ENCODE data around the gene PPFIA2. TPM values are rescaled to one million over a fixed set of nuclear protein-coding genes. Genes with fewer than 3 reads are reported as not detected.

The PPFIA2 gene
- total and polyA plus RNA-seq, 7 donors, result 0.04 to 1.2 (median 0.25) TPM

DNA sequence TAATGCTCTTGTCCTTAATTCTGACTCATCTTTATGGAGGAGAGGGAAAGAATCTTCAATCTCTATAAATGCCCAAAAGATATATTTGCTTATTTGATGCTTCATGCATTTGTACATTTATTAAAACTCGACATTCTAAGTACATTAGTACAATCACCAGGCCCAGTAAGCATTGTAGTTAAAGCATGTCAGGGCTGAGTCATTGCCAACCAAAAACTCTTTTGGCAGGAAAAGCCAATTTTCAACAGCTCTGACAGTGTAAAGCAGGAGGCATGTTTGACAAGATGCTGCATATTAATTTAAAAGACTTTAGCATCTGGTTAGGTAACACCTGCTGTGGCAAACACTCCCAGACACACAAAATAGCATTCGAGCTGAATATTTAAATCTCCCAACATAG is 290.9 kb downstream of the PPFIA2 start:
- no peak for ATAC-seq
- DNase-seq, result no peak
- H3K4me1 ChIP-seq, result no peaks in the 10 kb centered on the region
- WGBS, 3 donors, result 12 to 18% (median 15%) methylated on average over 2 of the region's 2 CpGs
- TF ChIP-seq, protein P1, sequence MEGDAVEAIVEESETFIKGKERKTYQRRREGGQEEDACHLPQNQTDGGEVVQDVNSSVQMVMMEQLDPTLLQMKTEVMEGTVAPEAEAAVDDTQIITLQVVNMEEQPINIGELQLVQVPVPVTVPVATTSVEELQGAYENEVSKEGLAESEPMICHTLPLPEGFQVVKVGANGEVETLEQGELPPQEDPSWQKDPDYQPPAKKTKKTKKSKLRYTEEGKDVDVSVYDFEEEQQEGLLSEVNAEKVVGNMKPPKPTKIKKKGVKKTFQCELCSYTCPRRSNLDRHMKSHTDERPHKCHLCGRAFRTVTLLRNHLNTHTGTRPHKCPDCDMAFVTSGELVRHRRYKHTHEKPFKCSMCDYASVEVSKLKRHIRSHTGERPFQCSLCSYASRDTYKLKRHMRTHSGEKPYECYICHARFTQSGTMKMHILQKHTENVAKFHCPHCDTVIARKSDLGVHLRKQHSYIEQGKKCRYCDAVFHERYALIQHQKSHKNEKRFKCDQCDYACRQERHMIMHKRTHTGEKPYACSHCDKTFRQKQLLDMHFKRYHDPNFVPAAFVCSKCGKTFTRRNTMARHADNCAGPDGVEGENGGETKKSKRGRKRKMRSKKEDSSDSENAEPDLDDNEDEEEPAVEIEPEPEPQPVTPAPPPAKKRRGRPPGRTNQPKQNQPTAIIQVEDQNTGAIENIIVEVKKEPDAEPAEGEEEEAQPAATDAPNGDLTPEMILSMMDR (IDR thresholded peaks at IDR 0.05), result no peak
- intact Hi-C loops (cut with DNase I), result no loop called here
- no peak overlapping the region for H3K27ac ChIP-seq
- no peak overlapping the region for H3K4me3 ChIP-seq
- H3K27me3 ChIP-seq (ENCODE audit: insufficient read depth in 3 of 3, low read length in 2 of 3), result no peaks in the 10 kb centered on the region
- no peaks in the 10 kb centered on the region for H3K9me3 ChIP-seq
- H3K36me3 ChIP-seq (ENCODE audit: insufficient read depth in 1 of 2, low read depth in 1 of 2), result no peaks in the 10 kb centered on the region

DNA sequence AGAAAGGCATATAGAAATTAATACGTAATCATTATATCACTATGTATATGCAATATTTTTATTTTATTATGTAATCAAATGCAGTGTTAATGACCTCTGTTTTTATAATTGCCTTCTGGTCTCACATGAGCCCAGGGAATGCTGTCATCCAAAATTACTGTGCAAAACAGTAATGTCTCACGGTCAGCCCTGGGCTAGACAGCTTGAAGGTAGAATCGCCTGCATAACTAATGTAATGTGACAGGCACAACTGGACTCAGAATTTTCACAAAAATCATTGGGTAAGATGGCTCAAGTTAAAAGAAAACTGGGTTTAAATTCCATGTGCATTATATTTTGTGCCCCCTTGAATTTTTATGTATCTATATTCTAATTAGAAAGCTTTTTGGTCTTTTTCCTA is 293.3 kb downstream of the PPFIA2 start:
- intact Hi-C loops (cut with DNase I), result no loop called here
- ATAC-seq (no peak), DNase-seq (no peak)
- 46 to 52% (median 49%) methylated on average over 3 of the region's 3 CpGs for WGBS, 3 donors
- no peaks in the 10 kb centered on the region for H3K36me3 ChIP-seq (ENCODE audit: insufficient read depth in 1 of 2, low read depth in 1 of 2)
- no peak overlapping the region for H3K27ac ChIP-seq
- no peaks in the 10 kb centered on the region for H3K4me1 ChIP-seq
- H3K9me3 ChIP-seq, result no peaks in the 10 kb centered on the region
- H3K4me3 ChIP-seq, result no peak overlapping the region
- no peaks in the 10 kb centered on the region for H3K27me3 ChIP-seq (ENCODE audit: insufficient read depth in 3 of 3, low read length in 2 of 3)
- TF ChIP-seq, protein P1 (IDR thresholded peaks at IDR 0.05), result no peak

DNA sequence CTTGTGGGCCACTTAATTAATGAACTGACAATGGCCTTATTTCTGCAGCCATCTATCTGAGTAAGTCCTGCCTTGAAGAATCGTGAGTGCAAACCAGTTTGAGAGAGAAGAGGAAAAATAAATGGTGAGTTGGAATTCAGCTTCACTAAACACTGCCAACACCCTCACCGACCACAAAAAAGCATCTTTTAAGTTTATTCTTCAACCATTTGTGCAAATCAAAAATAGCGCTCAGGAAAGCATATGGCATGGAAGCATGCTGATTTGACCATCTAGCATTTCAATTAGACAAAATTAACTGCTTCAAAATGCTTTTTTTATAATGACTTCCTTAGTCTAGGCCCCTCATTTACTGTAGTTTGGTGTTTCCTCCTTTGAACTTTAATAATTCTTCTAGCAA is 294.0 kb downstream of the PPFIA2 start:
- 38 to 53% (median 41%) methylated on average over 3 of the region's 3 CpGs for WGBS, 3 donors
- no peak for DNase-seq
- Histone ChIP-seq H3K4me1 (no peaks in the 10 kb centered on the region), H3K4me3 (no peak overlapping the region), H3K27ac (no peak overlapping the region), H3K9me3 (no peaks in the 10 kb centered on the region), H3K27me3 (ENCODE audit: insufficient read depth in 3 of 3, low read length in 2 of 3) (no peaks in the 10 kb centered on the region), H3K36me3 (ENCODE audit: insufficient read depth in 1 of 2, low read depth in 1 of 2) (no peaks in the 10 kb centered on the region)
- TF ChIP-seq, protein P1 (IDR thresholded peaks at IDR 0.05), result no peak
- intact Hi-C loops (cut with DNase I), result no loop called here
- no peak for ATAC-seq

DNA sequence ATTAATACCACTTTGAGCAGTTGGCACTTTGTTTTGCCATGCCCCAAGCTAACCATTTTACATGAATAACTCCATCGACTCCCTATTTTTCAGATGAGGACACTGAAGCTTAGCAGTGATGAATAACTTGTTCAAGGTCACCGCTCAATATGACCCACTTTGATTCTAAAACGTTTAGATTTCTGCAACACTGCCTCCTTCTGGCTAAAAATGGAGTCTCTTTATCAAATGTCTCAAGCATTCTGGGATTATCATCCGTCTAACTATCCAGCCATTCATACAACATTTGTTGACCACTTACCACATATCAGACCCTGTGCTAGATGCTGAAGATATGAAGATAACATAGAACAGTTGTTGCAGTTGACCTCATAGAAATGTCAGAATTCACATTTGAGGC is 298.0 kb downstream of the PPFIA2 start:
- ATAC-seq (no peak), DNase-seq (no peak)
- no peak overlapping the region for H3K4me3 ChIP-seq
- WGBS, 3 donors, result 59 to 67% (median 67%) methylated on average over 4 of the region's 4 CpGs
- H3K9me3 ChIP-seq, result no peaks in the 10 kb centered on the region
- no peaks in the 10 kb centered on the region for H3K27me3 ChIP-seq (ENCODE audit: insufficient read depth in 3 of 3, low read length in 2 of 3)
- H3K4me1 ChIP-seq, result no peaks in the 10 kb centered on the region
- H3K36me3 ChIP-seq (ENCODE audit: insufficient read depth in 1 of 2, low read depth in 1 of 2), result no peaks in the 10 kb centered on the region
- intact Hi-C loops (cut with DNase I), result no loop called here
- TF ChIP-seq, protein P1 (IDR thresholded peaks at IDR 0.05), result no peak
- H3K27ac ChIP-seq, result no peak overlapping the region

Measured in psoas muscle (tissue), 8 donors.